Measurements from ENCODE around the gene CYP2R1.

CYP2R1 gene

DNA sequence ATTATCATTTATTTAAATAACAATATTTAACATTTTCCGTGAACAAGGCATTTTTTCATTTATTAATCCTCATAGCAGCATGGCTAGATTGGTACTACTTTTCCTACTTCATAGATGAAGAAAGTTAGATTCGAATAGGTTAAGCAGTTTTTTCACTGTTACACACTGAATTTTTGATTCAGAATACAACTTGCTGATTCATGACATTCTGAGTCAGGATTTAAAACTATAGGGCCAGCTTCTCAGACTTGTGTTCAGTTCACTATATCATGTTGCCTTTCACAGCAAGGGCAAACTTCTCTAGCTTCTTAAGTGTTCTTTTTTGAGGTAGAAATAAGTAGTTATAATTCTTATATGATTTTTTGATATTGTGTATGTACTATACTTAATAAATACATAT, 31.5 kb downstream of the CYP2R1 start:
- H4K20me1 ChIP-seq (ENCODE audit: control insufficient read depth, insufficient read depth, low read depth, low read length): no peaks in the 10 kb centered on the region
- H3F3A ChIP-seq (ENCODE audit: control insufficient read depth, insufficient read depth): no peaks in the 10 kb centered on the region
- TF ChIP-seq, protein P1, sequence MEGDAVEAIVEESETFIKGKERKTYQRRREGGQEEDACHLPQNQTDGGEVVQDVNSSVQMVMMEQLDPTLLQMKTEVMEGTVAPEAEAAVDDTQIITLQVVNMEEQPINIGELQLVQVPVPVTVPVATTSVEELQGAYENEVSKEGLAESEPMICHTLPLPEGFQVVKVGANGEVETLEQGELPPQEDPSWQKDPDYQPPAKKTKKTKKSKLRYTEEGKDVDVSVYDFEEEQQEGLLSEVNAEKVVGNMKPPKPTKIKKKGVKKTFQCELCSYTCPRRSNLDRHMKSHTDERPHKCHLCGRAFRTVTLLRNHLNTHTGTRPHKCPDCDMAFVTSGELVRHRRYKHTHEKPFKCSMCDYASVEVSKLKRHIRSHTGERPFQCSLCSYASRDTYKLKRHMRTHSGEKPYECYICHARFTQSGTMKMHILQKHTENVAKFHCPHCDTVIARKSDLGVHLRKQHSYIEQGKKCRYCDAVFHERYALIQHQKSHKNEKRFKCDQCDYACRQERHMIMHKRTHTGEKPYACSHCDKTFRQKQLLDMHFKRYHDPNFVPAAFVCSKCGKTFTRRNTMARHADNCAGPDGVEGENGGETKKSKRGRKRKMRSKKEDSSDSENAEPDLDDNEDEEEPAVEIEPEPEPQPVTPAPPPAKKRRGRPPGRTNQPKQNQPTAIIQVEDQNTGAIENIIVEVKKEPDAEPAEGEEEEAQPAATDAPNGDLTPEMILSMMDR (IDR thresholded peaks at IDR 0.05; ENCODE audit: low read depth, low read length, poor library complexity, severe bottlenecking): no peak
- no peak for TF ChIP-seq EZH2phosphoT487 (IDR thresholded peaks at IDR 0.05; ENCODE audit: borderline replicate concordance, low read length)
- H3K79me2 ChIP-seq (ENCODE audit: control insufficient read depth, low read length): no peaks in the 10 kb centered on the region
- H3K4me3 ChIP-seq (ENCODE audit: low read length): no peak overlapping the region
- H3K9me2 ChIP-seq (replicated peaks; ENCODE audit: control insufficient read depth, low read length): no peaks in the 10 kb centered on the region
- no peaks in the 10 kb centered on the region for H3K9me3 ChIP-seq (ENCODE audit: control insufficient read depth, insufficient read depth, low read length)
- peaks cover 3% of the 10 kb centered on the region; the same call in 1 of the 2 replicates for H3K27me3 ChIP-seq (ENCODE audit: control insufficient read depth, low read length)
- no peak overlapping the region for H3K27ac ChIP-seq (ENCODE audit: low read depth, low read length)
- H3K4me1 ChIP-seq (ENCODE audit: control insufficient read depth, low read length): no peaks in the 10 kb centered on the region
- H3K4me2 ChIP-seq (ENCODE audit: low read length): no peak overlapping the region
- H3K36me3 ChIP-seq (ENCODE audit: control insufficient read depth, low read length): no peaks in the 10 kb centered on the region

DNA sequence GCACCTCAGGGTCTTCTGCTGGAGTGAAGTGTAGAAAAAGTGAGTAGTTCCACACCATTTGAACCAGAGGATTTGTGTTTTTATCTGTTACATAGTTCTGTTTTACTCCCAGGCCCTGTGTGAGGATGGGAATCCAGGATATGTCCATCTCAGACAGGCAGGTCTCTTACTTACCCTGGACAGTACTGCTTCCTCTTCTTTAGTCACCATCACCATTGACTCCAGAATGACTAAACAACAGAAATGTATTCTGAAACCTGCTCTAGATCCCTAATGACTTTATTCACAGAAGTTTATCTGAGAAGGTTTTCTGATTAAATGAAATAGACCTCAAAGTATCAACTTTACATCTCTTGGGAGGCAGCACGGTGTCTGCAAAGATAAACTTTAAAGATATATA, 33.6 kb downstream of the CYP2R1 start:
- Histone ChIP-seq H3K79me2 (ENCODE audit: control insufficient read depth, low read length) (no peaks in the 10 kb centered on the region), H3K4me2 (ENCODE audit: low read length) (no peak overlapping the region), H3K4me1 (ENCODE audit: control insufficient read depth, low read length) (no peaks in the 10 kb centered on the region), H3K4me3 (ENCODE audit: low read length) (no peak overlapping the region), H4K20me1 (ENCODE audit: control insufficient read depth, insufficient read depth, low read depth, low read length) (no peaks in the 10 kb centered on the region), H3K9me3 (ENCODE audit: control insufficient read depth, insufficient read depth, low read length) (no peaks in the 10 kb centered on the region), H3K36me3 (ENCODE audit: control insufficient read depth, low read length) (no peaks in the 10 kb centered on the region), H3K27me3 (ENCODE audit: control insufficient read depth, low read length) (peaks cover 3% of the 10 kb centered on the region; the same call in 1 of the 2 replicates), H3K9me2 (replicated peaks; ENCODE audit: control insufficient read depth, low read length) (no peaks in the 10 kb centered on the region), H3K27ac (ENCODE audit: low read depth, low read length) (no peak overlapping the region), H3F3A (ENCODE audit: control insufficient read depth, insufficient read depth) (no peaks in the 10 kb centered on the region)
- no peak for TF ChIP-seq EZH2phosphoT487 (IDR thresholded peaks at IDR 0.05; ENCODE audit: borderline replicate concordance, low read length)
- TF ChIP-seq, protein P1 (IDR thresholded peaks at IDR 0.05; ENCODE audit: low read depth, low read length, poor library complexity, severe bottlenecking): no peak

DNA sequence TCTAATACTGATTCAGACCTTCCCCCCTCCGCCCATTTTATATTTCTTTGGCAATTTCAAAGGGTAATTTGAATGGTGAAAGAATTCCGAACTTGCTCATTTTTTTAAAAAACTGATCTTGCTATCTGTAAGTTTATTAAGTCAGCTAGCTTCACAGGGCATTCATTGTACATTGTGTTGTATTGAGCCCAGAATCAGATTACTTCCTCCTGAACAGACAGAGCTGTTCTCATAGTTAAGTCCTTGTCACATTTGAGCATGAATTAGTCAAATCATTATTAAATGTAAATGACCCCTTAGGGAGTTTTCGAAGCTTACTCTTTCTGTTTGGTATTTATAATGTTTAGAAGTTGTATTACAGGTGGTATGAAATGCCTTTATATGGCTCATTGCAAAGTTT, 34.4 kb downstream of the CYP2R1 start:
- peaks cover 3% of the 10 kb centered on the region; the same call in 1 of the 2 replicates for H3K27me3 ChIP-seq (ENCODE audit: control insufficient read depth, low read length)
- no peaks in the 10 kb centered on the region for H3F3A ChIP-seq (ENCODE audit: control insufficient read depth, insufficient read depth)
- no peak overlapping the region for H3K27ac ChIP-seq (ENCODE audit: low read depth, low read length)
- no peaks in the 10 kb centered on the region for H3K9me3 ChIP-seq (ENCODE audit: control insufficient read depth, insufficient read depth, low read length)
- H3K4me2 ChIP-seq (ENCODE audit: low read length): no peak overlapping the region
- no peaks in the 10 kb centered on the region for H3K9me2 ChIP-seq (replicated peaks; ENCODE audit: control insufficient read depth, low read length)
- no peaks in the 10 kb centered on the region for H3K36me3 ChIP-seq (ENCODE audit: control insufficient read depth, low read length)
- TF ChIP-seq, protein P1 (IDR thresholded peaks at IDR 0.05; ENCODE audit: low read depth, low read length, poor library complexity, severe bottlenecking): no peak
- H3K79me2 ChIP-seq (ENCODE audit: control insufficient read depth, low read length): no peaks in the 10 kb centered on the region
- no peaks in the 10 kb centered on the region for H3K4me1 ChIP-seq (ENCODE audit: control insufficient read depth, low read length)
- H3K4me3 ChIP-seq (ENCODE audit: low read length): no peak overlapping the region
- H4K20me1 ChIP-seq (ENCODE audit: control insufficient read depth, insufficient read depth, low read depth, low read length): no peaks in the 10 kb centered on the region

DNA sequence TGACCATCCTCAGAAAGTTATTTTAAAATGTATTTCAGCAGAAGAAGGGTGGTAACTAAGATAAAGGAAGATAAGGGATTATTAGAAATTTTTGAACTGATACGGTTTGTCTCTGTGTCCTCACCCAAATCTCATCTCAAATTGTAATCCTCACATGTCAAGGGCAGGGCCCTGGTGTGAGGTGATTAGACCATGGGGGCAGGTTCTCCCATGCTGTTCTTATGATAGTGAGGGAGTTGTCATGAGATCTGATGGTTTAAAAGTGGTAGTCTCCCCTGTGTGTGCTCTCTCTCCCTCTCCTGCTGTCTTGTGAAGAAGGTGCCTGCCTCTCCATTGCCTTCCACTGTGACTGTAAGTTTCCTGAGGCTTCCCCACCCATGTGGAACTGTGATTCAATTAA, 36.1 kb downstream of the CYP2R1 start:
- Histone ChIP-seq H3K27me3 (ENCODE audit: control insufficient read depth, low read length) (peaks cover 3% of the 10 kb centered on the region; the same call in 1 of the 2 replicates), H3K9me2 (replicated peaks; ENCODE audit: control insufficient read depth, low read length) (no peaks in the 10 kb centered on the region), H3K9me3 (ENCODE audit: control insufficient read depth, insufficient read depth, low read length) (no peaks in the 10 kb centered on the region), H3K4me2 (ENCODE audit: low read length) (no peak overlapping the region), H4K20me1 (ENCODE audit: control insufficient read depth, insufficient read depth, low read depth, low read length) (no peaks in the 10 kb centered on the region), H3F3A (ENCODE audit: control insufficient read depth, insufficient read depth) (no peaks in the 10 kb centered on the region), H3K36me3 (ENCODE audit: control insufficient read depth, low read length) (no peaks in the 10 kb centered on the region), H3K4me3 (ENCODE audit: low read length) (no peak overlapping the region), H3K27ac (ENCODE audit: low read depth, low read length) (no peak overlapping the region), H3K4me1 (ENCODE audit: control insufficient read depth, low read length) (no peaks in the 10 kb centered on the region), H3K79me2 (ENCODE audit: control insufficient read depth, low read length) (no peaks in the 10 kb centered on the region)
- TF ChIP-seq, protein P1 (IDR thresholded peaks at IDR 0.05; ENCODE audit: low read depth, low read length, poor library complexity, severe bottlenecking): no peak
